NCI-H748 treated with DMSO at 0.1 percent for 48 hours (cell line): ENCODE results near the gene NUP37.

Experiments
- DNase-seq: peaks from one replicate; lab custom pipeline; 2025; lab: John Stamatoyannopoulos, UW

Gene NUP37

GRCh38 chr12:102026728-102027127, 93.2 kb downstream of the NUP37 start:
- DNase-seq = no peak

- DNase-seq = no peak
Observed at GRCh38 chr12:102024765-102025164, 95.1 kb downstream of the NUP37 start.

GRCh38 chr12:102023343-102023930, 96.5 kb downstream of the NUP37 start:
- no peak for DNase-seq
